NCI-H446 (cell line): ENCODE results near the gene MEGF6.

Experiments
- DNase-seq, 2 experiments: peaks; one replicate each; lab custom pipeline; 2025; lab: John Stamatoyannopoulos, UW

The MEGF6 gene

GRCh38 chr1:3609769-3610526 is 1.4 kb downstream of the MEGF6 start:
- DNase-seq: no peak

- DNase-seq: peak in 1 of 2 experiments; percentile 63
These were observed 2.1 kb downstream of the MEGF6 start for GRCh38 chr1:3609016-3609768.

GRCh38 chr1:3608154-3608553 is 3.2 kb downstream of the MEGF6 start:
- no peak for DNase-seq

- DNase-seq: peak in 1 of 2 experiments; percentile 44
These were observed 3.6 kb downstream of the MEGF6 start for GRCh38 chr1:3607703-3608065.

GRCh38 chr1:3606779-3607702 is 4.3 kb downstream of the MEGF6 start:
- no peak for DNase-seq

GRCh38 chr1:3604997-3605823 is 6.1 kb downstream of the MEGF6 start:
- DNase-seq: no peak

GRCh38 chr1:3604468-3604974 is 6.8 kb downstream of the MEGF6 start:
- no peak for DNase-seq

- DNase-seq: no peak
These were observed 7.5 kb downstream of the MEGF6 start for GRCh38 chr1:3603571-3604467.

GRCh38 chr1:3603156-3603555 is 8.2 kb downstream of the MEGF6 start:
- no peak for DNase-seq

- DNase-seq: no peak
These were observed 8.9 kb downstream of the MEGF6 start for GRCh38 chr1:3602375-3602774.

GRCh38 chr1:3601743-3602142 is 9.6 kb downstream of the MEGF6 start:
- DNase-seq: no peak

GRCh38 chr1:3600354-3600753 is 11.0 kb downstream of the MEGF6 start:
- no peak for DNase-seq

GRCh38 chr1:3599816-3600215 is 11.5 kb downstream of the MEGF6 start:
- DNase-seq: no peak

- DNase-seq: no peak
These were observed 12.0 kb downstream of the MEGF6 start for GRCh38 chr1:3599286-3599811.

GRCh38 chr1:3598522-3599285 is 12.6 kb downstream of the MEGF6 start:
- DNase-seq: no peak

GRCh38 chr1:3598051-3598491 is 13.2 kb downstream of the MEGF6 start:
- DNase-seq: no peak

GRCh38 chr1:3597599-3597964 is 13.7 kb downstream of the MEGF6 start:
- no peak for DNase-seq

GRCh38 chr1:3596663-3597598 is 14.4 kb downstream of the MEGF6 start:
- DNase-seq: no peak
